ENCODE data around the gene FAM174C.
A peak's percentile ranks its signal among the peaks of the same experiment; 100 is the strongest.

Gene FAM174C

GRCh38 chr19:1275260-1275975, at the start of gene FAM174C:
Gene FAM174C (plus strand): TSS chr19:1275530. CDS start chr19:1275550, 20 bp downstream.
- peak; percentile 92 for DNase-seq (ENCODE audit: low read depth, low spot score)

GRCh38 chr19:1226227-1226518, 49.2 kb upstream of the FAM174C start:
- DNase-seq (ENCODE audit: low read depth, low spot score), result no peak

GRCh38 chr19:1226522-1227303, 48.6 kb upstream of the FAM174C start:
- DNase-seq (ENCODE audit: low read depth, low spot score), result no peak

GRCh38 chr19:1227304-1228054, 47.9 kb upstream of the FAM174C start:
- DNase-seq (ENCODE audit: low read depth, low spot score), result no peak

GRCh38 chr19:1228161-1228957, 47.0 kb upstream of the FAM174C start:
- DNase-seq (ENCODE audit: low read depth, low spot score), result no peak

- no peak for DNase-seq (ENCODE audit: low read depth, low spot score)
Measured at GRCh38 chr19:1229056-1229923, 46.0 kb upstream of the FAM174C start.

- no peak for DNase-seq (ENCODE audit: low read depth, low spot score)
Measured at GRCh38 chr19:1229924-1230782, 45.2 kb upstream of the FAM174C start.

- no peak for DNase-seq (ENCODE audit: low read depth, low spot score)
Measured at GRCh38 chr19:1230783-1231489, 44.4 kb upstream of the FAM174C start.

- no peak for DNase-seq (ENCODE audit: low read depth, low spot score)
Measured at GRCh38 chr19:1231729-1232637, 43.3 kb upstream of the FAM174C start.

- DNase-seq (ENCODE audit: low read depth, low spot score), result no peak
Measured at GRCh38 chr19:1232652-1233072, 42.7 kb upstream of the FAM174C start.

- DNase-seq (ENCODE audit: low read depth, low spot score), result no peak
Measured at GRCh38 chr19:1233115-1233667, 42.1 kb upstream of the FAM174C start.

GRCh38 chr19:1234051-1234954, 41.0 kb upstream of the FAM174C start:
- DNase-seq (ENCODE audit: low read depth, low spot score), result no peak

GRCh38 chr19:1234955-1235380, 40.4 kb upstream of the FAM174C start:
- no peak for DNase-seq (ENCODE audit: low read depth, low spot score)

GRCh38 chr19:1235625-1236538, 39.4 kb upstream of the FAM174C start:
- no peak for DNase-seq (ENCODE audit: low read depth, low spot score)

- DNase-seq (ENCODE audit: low read depth, low spot score), result no peak
Measured at GRCh38 chr19:1236576-1236975, 38.8 kb upstream of the FAM174C start.
